CMK (cell line): ENCODE measurements around the gene TMEM272.
A peak's percentile ranks its signal among the peaks of the same experiment; 100 is the strongest.

Experiments
- DNase-seq: peaks from one replicate; pipeline ENCODE4 v3.0.0-alpha.2; 2010; ENCODE audit warnings: low read depth

The TMEM272 gene

DNA sequence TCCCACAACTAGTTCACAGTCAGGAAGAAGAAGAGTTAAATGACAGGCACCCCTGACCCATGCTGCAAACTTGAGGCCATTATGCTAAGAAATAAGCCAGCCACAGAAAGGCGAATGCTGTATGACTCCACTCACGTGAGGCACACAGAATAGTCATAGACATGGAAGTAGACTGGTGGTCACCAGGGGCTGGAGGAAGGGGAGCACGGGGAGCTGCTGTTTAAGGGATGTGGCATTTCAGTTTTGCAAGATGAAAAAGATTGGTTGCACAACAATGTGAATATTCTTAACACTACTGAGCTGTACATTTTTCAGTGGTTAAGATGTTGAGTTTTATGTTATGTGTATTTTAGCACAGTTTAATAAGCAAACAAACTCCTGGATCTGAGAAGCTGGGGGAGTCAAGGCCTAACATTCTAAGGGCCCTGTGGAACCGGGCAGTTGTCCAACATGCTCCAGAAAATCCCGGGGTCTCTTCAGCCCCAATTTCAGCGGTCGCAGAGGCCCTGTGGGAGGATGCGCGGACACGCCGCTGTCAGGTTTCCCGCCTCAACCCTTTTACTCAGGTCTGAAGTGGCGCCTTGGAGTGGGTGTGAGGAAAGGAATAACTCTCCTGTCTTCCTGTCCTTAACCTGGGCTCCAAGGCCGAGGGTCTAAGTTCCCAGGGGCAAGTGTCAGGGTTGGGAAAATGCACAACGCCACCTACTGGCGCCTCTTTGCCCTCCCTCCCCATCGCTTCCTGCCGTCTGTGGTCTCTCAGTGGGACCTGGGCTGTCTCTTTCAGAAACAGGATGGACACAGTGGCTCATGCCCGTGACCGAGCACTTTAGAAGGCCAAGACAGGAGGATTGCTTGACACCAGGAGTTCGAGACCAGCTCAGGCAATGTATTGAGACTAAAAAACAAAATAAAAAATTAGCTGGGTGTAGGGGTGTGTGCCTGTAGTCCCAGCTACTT lies 4.4 kb upstream of the TMEM272 start:
- peak; percentile 50 for DNase-seq

DNA sequence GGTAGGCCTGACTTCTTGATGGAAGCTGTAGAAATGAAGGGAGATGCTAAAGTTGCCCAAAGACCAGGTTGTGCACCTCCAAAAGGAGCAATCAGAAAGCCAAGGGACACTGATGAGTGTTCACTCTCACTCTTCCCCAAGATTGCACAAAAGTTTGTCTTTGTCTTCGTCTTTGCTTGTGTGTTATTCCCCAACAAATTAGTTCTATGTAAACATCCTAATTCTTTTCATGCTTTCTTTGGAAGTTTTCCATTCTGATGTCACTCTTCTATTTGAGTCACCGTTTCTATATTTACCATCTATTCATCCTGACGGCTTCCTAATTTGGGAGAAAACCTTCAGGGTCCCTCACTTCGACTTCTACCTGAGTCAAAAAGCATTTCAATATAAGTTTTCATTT lies 3.7 kb upstream of the TMEM272 start:
- DNase-seq = no peak

DNA sequence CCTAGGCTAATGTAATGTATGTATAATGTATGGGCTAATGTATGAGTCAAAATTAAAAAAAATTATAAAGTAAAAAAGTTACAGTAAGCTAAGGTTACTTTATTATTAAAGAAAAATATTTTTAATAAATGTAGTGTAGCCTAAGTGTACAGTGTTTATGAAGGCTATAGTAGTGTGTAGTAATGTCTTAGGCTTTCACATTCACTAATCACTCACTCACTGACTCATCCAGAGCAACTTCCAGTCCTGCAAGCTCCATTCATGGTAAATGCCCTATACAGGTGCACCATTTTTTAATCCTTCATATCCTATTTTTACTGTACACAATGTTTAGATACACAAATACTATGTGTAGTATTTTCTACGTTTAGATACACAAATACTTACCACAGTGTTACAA lies 1.8 kb upstream of the TMEM272 start:
- no peak for DNase-seq

DNA sequence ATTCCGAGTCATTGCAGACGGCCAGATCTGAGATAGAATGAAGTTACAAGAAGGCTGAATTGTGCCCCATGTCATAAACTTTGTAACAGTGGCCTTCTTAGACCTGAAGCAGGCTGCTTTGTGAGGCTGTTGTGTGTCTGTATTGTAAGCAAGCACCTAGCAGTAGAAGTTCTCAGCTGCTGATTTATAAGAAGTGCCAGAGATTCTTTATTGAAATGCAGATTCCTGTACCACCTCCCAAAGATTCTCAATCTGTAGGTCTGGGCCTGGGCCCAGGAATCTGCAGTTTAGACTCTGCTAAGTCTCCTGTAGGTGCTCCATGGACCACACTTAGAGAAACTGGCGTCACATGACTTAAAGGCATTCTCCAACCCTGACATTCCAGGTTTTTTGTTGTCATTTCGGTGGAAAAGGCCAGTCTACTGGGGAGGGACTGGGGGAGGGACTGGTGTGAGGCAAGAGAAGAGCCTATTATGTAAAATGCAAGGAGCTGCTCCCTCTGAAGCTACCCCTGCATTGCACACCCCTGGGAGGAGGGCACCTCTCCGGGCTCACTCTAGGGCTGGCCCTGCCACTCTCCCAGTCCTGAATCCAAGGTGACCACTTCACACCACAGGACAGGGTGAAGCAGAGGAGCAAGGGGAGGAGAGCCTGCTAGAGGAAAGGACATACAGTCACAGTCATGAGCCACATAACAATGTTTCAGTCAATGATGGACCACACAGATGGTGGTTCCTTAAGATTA lies 769 bp upstream of the TMEM272 start:
- no peak for DNase-seq

DNA sequence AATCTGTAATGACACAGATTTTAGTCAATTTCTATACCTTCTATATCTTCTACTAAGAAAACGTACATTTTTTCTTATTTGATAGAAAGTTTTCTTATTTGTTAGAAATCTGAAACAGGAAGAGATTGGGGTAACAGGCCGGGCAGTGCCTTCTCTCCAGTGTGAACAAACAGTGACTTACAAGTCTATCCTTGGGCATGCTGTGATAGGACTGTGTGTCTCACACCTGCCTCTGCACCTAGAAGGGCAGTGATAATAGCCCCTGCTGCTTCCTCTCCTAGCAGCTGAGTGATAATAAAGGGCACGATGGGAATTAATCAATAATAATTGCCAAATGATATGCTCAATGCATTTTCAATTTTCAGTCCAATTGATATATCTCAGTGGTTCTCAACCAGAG lies 1.4 kb downstream of the TMEM272 start:
- no peak for DNase-seq

DNA sequence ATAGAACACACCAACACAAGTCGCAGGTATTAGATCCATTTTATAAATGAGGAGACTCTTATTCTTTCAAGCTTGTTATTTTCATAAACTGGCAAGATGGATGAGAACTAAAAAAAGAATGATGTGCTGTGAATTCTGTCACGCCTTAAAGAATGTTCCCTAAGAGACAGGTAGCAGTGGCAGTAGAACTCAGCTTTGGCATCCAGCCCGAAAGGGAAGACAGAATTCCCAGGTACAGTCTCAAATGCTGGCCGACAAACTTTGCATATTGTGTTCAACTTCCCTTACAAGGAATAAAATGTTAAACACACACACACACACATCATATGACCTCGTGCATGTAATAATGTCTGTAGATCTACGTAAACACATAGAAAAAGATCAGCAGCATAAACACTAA lies 3.2 kb downstream of the TMEM272 start:
- no peak for DNase-seq

DNA sequence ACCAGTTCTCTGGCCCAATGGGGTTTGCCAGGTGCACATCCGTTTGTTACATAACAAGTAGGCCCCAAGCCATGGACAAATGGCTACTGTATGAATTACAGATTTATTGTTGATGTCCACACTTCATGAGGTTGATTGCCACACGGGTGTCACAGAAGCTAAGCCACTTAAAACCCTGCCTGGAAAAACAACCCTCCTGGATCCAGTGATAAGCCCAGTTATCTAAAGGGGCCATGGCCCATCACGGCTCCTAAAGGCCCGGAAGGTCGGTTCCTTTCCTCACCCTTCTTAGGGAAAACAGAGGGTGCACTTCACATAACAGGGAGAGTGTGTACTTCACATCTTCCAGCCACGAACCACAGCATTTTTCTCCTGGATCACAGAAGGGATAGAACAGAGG lies 4.1 kb downstream of the TMEM272 start:
- no peak for DNase-seq

DNA sequence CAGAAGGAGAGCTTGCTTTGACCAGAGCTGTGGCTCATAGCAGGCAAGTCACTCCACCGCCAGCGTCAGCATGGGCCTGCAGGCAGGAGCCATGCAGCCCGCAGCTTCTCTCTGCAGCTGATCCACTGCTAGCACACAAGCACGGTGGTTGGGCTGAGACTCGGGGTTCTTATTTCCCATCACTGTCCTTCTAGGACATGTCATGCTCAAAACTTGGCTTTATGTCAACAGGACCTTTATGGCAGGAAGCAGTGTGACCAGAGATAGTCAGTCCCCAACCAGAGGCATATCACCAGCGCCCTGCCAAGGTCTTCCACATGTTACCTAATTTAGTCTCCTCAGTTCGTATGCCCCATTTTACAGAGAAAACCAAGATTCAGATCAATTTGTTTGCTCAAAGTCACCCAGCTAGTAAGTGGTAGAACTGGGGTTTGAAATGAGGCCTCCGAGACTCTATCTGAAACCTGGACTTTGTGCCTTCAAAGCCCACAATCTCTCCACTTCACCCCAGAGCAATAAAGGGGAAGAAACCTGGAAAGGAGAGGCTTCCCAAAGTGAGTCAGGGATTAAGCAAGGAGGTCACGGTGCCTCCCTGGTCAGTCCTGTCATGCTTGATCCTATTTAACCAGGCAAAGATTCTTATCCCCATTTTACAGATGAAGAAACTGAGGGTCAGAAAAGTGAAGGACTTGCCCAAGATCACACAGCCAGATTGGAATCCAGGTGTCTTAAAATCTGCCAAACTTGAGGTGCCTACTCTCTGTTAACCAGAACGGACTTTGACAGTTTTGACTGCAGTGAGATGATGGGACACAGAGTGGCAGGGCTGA lies 5.1 kb downstream of the TMEM272 start:
- DNase-seq = peak; percentile 70

DNA sequence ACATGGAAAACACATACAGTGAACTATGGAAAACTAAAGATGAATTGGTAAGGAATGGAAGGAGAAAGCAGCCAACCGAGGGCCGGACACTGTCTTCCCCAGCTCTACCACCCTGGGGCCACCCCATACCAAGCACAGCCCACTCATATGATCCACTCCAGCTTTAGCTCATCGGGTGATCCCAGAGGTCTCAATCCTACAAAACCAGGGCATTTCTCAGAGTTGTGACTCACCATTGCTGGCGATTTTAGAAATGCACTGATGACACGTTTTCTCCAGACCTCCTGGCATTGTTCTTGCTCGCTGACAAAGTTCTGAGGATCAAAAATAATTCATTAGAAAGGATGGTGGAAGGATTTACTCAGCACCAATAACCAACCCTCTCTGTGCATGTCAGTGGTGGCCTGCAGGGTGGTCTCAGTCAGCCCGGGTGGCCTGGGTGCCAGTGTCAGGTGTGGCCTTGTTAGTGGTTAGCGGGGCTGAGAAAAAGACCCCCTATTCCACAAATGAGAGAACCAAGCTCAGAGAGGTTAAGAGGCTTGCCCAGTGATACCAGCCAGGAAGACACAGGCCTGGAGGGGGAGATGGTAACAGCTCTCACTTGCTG lies 6.6 kb downstream of the TMEM272 start:
- no peak for DNase-seq

DNA sequence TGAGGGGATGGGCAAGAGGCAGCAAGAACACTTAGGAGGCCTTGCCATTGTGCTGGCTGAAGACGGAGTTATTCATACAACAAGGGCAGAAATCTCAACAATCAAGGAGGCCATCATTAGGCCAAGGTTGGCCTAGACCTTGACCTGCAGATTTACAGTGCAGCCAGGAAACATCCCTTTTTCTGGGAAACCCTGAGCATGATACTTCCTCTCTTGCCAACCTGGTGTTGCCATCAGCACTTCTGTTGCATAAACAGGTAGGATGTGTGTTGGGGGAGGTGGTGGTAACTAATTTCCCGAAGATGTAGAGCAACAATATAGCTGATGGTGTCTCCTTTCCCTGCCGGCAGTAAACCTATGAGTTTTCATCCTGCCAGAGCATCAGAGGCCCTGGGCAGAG lies 8.0 kb downstream of the TMEM272 start:
- no peak for DNase-seq

DNA sequence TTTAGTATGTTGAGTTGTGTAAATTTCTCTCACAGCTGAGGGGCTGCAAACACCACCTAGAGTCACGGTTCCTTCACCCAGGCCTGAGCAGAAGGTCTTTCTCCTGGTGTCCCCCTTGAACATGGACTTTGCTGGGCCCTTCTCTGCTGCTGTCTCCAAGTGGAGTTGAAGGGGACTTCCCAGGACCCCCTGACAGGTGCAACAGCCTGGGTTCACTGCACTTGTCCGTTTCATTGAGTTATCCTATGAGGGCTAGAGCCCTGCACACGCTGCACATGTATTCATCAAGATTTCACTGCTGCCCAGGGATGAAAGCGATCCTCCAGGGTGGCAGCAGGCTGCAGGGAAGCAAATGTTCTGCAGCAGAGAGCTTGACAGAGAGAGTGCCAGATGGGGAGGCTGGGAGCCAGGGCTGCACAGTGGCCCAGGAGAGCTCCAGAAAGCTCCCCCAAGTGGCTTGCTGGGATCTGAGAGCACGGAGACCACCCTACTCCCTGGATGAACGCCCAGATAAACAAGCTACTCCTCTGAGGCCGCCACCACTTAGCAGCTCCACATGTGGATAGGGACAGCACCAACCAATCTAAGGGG lies 10.3 kb downstream of the TMEM272 start:
- no peak for DNase-seq

DNA sequence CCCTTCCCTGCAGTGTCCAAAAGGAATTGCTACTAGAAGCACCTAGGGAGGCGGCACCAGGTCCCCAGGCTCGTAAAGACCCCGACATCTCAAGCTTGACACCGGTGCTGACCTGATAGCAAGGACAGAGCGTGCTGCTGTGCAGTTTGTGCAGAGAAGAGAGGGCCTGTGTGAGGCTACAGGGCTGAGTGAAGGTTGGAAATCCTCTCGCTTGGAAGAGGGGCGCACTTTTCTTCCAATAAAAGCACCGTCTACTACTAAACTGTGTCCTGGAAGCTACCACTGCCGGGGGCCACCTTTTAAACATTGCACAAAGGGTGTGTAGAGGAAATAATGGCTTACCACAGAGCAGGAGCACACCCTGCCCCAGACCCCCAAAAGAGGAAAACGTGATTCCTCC lies 11.0 kb downstream of the TMEM272 start:
- no peak for DNase-seq

DNA sequence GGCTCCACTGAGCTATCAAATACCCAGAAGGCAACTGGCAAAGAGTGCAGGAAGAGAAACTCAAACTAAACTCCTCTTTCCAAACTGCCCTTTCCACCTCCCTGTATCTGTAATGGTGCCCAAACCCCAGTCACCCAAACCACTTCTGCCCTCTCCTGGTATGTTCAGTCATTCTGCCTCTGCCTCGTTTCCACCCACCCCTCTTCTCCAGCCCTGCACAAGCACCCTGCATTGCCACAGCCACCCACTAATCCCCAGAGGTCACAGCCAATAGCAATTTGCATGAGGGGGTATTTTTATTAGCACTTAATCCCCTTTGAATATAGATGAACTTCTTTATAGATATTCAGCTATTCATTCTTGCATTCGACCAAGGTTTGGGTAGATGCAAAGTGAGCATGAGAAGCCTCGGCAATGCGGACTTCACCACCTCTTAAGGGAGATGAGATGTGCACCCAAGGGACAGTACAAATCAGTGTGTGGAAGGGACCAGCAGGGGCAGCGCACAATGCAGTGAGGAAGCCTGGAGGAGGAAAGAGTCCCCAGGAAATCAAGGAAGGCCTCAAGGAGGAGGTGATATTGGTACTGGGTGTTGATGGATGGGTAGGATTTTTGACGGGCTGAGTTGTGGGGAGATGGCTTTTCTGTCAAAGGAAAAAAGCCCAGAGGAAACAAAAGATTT lies 12.4 kb downstream of the TMEM272 start:
- no peak for DNase-seq

DNA sequence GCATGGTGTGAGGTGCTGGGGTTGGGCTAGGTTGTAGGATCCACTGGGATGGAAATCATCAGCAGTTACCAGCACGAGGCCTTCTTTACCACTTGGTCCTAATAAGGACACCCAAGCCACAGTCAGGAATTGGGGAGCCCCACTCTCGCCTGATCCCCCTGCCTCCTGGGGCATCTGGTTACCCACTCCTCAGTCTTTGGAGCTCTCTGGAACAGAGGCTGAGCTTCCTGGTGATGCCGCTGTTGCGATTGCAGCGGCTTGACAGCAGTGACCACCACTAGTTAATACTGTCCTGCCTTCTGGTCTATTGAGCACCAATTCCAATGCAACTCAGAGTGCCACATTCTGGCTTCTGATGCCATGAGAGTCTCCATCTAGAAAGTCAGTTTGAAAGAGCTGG lies 13.5 kb downstream of the TMEM272 start:
- DNase-seq = no peak

DNA sequence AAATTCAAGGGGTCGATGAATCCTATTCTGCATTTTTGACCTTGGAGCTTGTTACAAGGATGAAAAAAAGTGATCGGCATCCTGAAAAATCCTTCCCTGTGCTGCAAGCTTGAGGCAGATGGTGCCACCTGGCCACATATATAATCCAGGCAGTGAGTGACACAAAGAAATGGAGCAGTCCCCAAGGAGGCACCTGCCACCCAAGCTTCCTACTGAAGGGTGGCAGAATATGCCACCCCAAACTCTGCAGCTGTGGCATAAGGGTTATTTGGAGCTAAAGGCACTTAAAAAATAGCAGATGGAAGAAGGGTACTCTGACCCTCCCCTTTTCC lies 15.4 kb downstream of the TMEM272 start:
- DNase-seq = no peak

DNA sequence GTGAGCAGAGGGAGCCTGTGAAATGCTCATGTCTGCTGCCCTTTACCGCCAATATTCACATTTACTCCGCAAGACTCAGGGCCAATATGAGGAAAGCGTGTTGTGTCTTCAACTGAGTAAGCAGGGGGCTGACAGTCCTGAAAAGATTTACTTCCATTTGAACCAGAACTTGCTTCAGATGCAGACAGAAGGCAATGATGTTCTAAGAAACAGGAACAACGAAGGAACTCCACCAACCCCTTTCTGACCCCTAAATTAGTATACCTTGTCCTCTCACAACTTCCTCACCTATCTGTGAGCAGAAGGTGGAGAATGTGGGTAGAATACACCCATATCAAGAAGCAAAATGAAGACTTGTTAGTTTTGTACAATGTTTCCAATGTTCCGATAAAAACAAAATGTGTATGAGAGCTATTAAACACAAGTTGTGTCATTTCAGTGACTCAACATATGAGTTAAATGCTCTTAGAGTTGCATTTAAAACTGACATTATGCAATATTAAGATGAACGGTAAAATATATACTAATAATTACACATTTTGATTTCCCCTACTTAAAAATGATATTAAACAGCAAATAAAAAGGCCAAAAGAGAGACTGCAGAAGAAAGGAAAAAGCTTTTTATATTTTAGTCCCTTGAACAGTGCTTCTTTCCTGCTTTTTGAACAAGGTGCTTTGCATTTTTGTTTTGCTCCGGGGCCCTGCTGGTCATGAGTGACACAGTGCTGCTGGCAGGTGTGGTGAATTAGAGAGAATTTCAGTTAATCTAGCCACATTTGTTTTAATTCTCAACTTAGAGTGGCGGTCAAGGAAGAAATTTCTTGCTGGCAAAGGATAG lies 16.0 kb downstream of the TMEM272 start:
- no peak for DNase-seq

DNA sequence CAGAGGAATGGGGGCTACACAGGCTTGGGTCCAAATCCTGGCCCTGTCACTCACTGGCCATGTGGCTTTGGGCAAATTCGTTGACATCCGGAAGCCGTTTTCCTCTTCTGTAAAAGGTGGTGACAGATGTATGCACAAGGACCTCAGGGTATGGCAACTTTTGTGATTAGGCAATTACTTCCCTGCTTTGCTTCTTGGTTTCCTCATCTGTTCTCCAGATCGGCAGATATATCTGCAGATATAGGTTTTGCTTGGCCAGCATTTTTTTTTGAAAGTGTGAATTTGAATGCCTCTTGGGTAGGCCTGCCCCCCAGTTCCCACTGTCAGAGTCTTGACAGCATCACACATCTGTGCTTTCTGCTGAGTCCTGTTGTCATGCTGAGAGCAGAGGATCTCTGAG lies 17.7 kb downstream of the TMEM272 start:
- no peak for DNase-seq

DNA sequence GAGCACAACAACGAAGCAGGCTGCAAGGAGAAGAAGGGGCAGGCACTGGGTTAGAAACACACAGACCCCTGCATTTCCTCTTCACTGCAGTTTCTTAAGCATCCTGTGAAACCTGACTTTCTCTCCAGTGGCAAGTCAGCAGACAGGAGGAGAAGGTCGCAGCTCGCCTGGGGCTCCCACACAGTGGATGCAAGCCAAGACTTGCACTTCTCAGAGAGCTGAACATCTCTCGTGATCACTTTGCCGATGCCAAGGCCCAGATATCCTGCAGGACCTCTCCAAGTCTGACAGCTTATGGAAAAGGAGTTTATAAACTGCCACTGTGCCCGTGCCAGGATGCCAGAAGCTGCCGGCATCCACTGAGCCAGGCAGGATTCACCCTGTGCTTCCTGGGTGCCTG lies 18.4 kb downstream of the TMEM272 start:
- no peak for DNase-seq

DNA sequence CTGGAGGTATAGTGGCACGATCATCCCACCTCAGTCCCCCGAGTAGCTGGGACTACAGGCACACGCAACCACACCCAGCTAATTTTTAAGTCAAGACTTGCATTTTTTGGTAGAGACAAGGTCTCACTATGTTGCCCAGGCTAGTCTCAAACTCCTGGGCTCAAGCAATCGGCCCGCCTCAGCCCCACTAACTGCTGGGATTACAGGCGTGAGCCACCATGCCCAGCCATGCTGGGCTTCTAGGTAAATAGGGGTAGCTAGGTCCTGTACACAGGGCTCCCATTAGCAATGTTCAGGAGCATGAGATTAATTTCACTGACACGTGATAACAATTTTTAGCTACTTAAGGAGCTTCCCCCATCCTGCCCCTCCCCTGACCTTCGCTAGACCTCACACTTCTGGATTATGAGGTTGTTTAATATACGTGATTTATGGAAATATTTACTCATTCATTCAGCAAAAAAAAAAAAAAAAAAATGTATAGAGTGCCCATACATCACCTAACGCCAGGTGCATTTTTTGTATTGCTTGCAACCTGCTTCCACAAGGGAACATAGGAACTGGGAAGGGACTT lies 19.2 kb downstream of the TMEM272 start:
- no peak for DNase-seq

DNA sequence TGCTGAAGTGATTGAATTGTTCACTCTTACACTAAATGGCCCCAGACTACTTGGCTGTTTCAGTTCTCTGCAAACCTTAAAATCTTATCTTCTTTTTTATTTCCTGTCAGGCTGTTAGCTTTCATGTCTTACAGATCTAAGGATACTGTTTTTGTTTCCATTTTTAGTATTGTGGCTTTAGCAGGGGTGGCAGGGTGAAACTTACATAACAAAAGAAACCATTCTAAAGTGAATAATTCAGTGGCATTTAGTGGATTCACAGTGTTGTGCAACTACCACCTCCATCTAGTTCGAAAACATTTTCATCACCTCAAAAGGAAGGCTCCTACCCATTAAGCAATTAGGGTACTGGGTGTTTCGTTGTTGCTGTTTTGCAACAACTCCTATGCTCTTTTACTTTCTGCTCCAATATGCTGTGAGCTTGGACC lies 19.8 kb downstream of the TMEM272 start:
- DNase-seq = no peak
